ENCODE results near the gene SPDYE4.

The SPDYE4 gene

DNA sequence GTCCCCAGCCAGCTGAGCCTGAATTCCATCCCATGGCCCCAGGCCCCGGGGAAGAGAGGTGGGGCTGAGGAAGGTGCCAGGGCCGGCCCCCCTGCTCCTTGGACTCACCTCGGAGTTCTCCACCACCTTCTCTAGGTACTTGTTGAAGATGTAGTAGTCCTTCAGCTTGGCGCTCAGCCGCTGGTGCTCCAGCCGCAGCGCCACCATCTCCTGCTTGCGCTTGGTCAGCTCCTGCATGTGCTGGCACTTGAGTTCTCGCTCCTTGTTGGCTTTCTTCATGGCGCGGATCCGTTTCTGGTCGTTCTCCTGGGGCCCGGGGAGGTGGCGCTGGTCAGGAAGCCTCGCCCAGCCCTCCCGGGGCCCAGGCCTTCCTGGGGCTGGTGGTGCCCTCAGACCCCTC is 17.0 kb downstream of the SPDYE4 start:
- no peak for DNase-seq (ENCODE audit: low read depth in 2 of 2)

DNA sequence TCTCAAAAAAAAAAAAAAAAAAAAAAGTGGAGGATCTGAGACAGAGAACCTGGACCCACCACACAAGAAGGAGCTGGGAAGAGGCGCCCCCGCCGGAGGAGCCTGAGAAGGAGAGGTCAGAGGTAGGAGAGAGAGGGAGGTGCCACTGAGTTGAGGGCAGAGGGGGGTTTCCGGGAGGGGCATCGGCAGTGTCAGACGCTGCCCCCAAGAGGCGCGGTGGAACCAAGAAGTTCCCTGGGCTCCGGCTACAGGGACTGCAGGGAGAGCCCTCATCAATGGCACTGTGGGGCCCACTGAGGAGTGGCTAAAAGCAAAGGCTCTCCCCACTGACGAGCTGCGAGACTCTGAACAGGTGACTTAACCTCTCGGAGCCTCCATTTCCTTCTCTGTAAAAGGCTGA is 17.9 kb downstream of the SPDYE4 start:
- DNase-seq (ENCODE audit: low read depth in 2 of 2): peak; percentile 24 to 55

GRCh38 chr17:8739097-8739496 is 19.2 kb downstream of the SPDYE4 start:
- no peak for DNase-seq (ENCODE audit: low read depth in 2 of 2)

- no peak for DNase-seq (ENCODE audit: low read depth in 2 of 2)
Observed at GRCh38 chr17:8736796-8737195, 21.6 kb downstream of the SPDYE4 start.

DNA sequence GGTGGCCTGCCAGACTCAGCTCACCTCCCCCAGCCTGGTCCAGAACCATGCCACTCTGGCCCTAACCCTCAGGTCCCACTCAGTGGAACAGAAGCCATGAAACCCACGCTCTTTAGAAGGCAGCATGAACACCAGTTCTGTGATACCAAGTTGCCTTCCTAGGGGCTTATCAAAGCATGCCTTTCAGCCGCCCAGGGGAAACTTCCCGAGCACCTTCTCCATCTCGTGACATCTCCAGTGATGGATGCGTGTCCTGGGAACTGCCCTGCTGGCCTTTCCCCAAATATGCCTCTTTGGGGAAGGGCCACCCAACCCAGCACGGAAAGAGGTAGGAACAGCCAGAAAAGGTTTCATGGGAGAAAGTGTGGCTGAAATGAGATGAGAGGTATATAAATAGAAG is 22.0 kb downstream of the SPDYE4 start:
- DNase-seq (ENCODE audit: low read depth in 2 of 2): no peak

DNA sequence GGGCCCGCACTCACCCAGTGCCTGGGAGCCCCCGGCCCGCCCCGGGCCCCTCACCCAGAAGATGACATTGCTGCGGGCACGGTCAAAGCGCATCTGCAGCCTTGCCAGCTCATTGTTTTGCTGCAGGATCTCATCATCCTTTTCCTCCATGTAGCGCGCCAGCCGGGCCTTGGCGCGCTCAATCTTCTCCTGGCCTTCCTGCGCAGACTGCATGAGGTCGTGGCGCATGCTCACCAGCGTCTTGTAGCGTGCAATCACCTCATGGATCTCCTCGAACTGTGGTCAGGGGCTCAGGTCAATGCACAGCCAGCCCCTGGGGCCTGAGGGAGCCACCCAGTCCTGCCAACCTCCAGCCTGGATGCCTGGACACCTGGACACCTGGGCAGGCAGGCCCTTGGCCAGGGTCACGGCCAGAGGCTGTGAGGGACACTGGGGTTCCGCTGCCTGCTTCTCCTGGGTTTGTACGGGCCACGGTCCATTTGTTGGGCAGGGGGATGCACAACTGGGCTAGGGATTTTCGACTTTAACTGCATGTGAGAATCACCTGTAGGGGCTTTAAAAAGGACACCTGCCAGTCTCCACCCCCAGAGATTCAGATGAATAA is 22.9 kb downstream of the SPDYE4 start:
- DNase-seq (ENCODE audit: low read depth in 2 of 2): no peak

DNA sequence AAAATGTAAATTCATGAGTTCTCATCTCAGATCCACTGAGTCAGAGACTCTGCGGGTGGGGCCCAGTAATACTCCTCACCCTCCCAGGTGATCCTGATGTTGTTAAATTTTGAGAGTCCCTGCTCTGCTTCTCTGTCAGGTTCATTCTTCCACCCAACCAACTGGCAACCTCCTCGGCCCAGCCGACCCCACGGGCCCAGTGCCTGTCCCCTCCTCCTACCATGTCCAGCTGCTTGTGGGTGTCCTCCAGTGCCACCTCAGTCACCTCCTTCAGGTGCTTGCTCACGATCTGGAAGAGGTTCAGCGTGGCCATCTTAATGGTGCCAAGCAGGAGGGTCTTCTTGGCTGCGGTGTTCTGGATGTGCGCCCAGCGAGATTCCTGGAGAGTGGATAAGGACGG is 23.5 kb downstream of the SPDYE4 start:
- DNase-seq (ENCODE audit: low read depth in 2 of 2): no peak

DNA sequence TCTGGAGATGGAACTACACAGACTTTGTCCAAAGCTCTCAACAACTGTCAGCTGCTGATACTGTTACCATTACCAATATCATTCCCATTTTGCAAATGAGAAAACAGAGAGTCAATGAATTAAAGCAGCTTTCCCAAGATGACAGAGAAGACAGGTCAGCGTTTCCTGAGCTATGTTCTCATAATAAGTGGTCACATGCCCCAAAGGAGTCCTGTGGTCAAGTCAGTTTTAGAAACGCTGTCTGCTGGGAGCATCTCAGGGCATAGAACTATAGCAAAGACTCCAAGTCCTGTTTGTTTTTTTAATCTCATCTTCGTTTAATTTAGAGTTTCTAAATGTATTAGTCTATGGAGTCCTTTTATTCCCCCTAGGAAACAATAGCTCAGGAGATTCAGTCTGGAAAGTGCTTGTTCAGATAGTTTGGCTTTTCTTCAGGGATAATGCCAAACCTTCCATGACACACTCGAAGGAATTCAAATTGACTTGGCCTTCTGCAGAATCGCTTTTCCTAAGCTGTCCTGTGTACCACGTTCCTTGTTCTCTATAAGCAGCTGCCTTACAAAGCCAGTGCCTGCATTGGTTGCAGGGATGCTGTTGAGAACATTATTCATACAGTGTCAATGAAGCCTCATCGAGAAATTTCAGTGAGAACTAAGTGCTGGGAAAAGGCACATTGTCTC is 25.8 kb downstream of the SPDYE4 start:
- no peak for DNase-seq (ENCODE audit: low read depth in 2 of 2)

GRCh38 chr17:8729860-8730259 is 28.5 kb downstream of the SPDYE4 start:
- no peak for DNase-seq (ENCODE audit: low read depth in 2 of 2)

GRCh38 chr17:8729421-8729820 is 28.9 kb downstream of the SPDYE4 start:
- no peak for DNase-seq (ENCODE audit: low read depth in 2 of 2)

DNA sequence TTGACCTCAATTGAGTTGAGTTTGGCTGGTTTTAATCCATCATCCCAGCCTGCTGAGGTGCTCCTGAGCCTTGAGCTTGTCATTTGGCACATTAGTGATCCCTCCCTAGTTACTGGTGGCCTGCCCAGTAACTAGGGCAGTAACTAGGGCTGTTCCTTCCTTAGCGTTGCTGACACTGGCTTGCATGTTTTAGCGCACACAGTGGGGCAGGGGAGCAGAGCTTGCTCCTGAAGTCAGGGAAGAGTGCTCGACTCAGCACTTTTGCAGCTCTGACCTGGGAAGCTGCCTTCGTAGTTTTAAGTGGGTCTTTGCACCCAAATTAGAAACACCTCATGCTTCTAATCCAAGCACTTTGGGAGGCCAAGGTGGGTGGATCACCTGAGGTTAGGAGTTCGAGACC is 29.4 kb downstream of the SPDYE4 start:
- DNase-seq (ENCODE audit: low read depth in 2 of 2): no peak

- DNase-seq (ENCODE audit: low read depth in 2 of 2): no peak
Observed at GRCh38 chr17:8728251-8728938, 30.0 kb downstream of the SPDYE4 start.

DNA sequence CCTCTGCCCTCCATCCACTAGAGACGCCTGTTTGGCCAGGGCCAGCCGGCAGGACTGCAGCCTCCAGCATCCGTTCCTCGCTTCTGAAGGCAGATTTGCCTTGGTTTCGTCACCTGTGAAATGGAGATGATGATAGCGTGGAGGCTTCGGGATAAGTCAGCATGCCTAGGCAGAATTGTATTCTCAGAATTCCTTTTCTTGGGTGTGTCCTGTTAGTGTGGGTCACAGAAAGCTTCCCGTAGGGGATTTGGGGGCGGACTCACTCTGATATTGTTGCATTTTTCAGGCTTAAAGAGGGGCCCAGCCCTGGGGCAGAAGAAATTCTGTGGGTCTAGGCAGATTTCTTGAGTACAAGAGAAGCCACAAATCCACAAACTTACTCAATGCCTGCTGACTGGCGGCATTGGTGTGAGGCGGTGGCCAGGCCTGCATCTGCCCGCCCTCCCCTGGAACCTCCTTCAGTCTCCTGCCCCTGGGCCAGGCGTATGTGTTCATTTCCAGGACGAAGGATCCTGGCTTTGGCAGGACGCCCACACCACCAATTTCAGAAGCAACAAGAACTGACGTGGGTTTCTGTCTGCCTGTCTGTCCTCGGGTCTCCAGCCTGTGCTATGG is 31.3 kb downstream of the SPDYE4 start:
- DNase-seq (ENCODE audit: low read depth in 2 of 2): no peak

- DNase-seq (ENCODE audit: low read depth in 2 of 2): no peak
Observed at GRCh38 chr17:8725881-8726876, 32.2 kb downstream of the SPDYE4 start.

GRCh38 chr17:8724451-8724850 is 33.9 kb downstream of the SPDYE4 start:
- no peak for DNase-seq (ENCODE audit: low read depth in 2 of 2)

GRCh38 chr17:8720596-8720995 is 37.8 kb downstream of the SPDYE4 start:
- no peak for DNase-seq (ENCODE audit: low read depth in 2 of 2)

DNA sequence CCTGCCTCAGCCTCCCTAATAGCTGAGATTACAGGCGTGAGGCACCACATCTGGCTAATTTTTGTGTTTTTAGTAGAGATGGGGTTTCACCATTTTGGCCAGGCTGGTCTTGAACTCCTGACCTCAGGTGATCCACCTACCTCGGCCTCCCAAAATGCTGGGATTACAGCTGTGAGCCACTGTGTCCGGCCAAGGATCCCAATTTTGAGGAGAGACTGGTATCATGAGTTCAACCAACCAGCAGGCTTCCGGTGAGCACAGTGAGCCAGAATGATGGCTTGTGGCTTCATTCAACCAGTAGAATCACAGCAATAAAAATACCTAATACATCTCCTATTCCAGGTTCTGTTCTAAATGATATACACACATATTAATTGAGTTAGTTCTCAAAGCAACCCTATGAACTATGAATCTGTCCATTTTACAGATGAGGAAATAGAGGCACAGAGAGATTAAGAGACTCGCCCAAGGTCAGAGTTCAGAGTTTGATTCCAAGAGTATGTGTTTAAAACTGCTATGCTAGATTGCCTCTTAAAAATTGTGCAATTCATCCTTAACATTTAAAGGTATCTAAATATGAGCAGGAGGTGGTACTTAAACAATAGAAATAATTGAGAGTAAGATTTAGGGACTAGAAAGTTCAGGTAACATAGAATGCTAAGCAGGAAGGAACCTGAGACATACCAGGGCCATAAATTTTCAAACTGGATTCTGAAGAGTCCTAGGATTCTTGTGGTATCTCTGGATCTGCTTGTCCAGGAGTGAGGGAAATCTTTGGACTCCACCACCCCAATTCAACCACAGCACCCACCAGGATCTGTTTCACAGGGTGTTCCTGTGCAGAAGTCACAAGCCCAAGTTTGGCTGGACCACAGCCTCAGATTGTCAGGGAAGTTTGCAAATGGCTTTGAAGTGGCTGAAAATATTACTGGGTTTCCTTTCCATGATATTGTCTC is 38.8 kb downstream of the SPDYE4 start:
- DNase-seq (ENCODE audit: low read depth in 2 of 2): no peak

GRCh38 chr17:8718001-8718563 is 40.3 kb downstream of the SPDYE4 start:
- no peak for DNase-seq (ENCODE audit: low read depth in 2 of 2)

- DNase-seq (ENCODE audit: low read depth in 2 of 2): no peak
Observed at GRCh38 chr17:8713878-8714277, 44.5 kb downstream of the SPDYE4 start.

GRCh38 chr17:8713315-8713714 is 45.0 kb downstream of the SPDYE4 start:
- no peak for DNase-seq (ENCODE audit: low read depth in 2 of 2)

All from stimulated activated CD8-positive, alpha-beta memory T cell treated with anti-CD3 and anti-CD28 coated beads, Interleukin-7, amount 100 ng/mL, for 4 hours (primary cell).